ENCODE data around the gene MSI1. TPM values are rescaled to one million over a fixed set of nuclear protein-coding genes. Genes with fewer than 3 reads are reported as not detected.

MSI1 gene
- total and polyA plus RNA-seq, 10 of the 15 experiments (the other 5 are each of a cell fraction or from before 2014, with no cell fraction given): 0.04 TPM; not detected in 9

DNA sequence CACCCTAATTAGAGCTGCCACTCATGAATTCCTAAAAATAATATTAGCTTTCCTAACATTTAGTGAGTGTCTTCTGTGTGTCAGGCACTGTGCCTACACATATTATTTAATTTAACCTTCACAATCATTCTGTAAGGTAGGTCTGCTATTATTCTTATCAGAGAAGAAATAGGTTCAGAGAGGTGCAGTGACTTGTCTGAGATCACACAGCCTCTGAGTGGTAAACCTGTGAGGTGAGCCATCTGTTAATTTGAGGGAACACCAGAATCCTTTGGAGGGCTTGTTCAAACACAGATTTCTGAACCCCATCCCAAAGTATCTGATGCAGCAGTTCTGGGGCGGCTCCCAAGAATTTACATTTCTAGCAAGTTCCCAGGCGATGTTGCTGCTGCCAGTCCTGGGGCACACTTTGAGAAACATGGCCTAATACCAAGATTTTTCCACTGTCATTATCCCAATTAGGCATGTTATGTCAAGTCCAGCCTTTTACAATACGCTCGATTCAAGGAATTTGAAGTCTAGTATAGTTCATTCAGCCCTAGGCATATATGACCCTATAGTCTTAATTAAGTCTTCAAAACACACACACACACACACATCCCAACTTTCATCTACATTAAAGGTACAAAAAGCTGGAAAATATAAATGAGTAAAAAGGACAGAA is 49.1 kb upstream of the MSI1 start:
- ChIA-PET POLR2A (interaction anchor here (0.6 kb wide), 1 partner anchor 39 kb away, joined by 3 read pairs; no protein-coding TSS in a partner anchor), CTCF (interaction anchor here (1.0 to 1.8 kb wide), 2 partner anchors 11 to 12 kb away, joined by 3 to 4 read pairs; no protein-coding TSS in a partner anchor), SMC1A (ENCODE audit: uncharacterized antibody, unreplicated experiment) (interaction anchor here (1.1 kb wide), 1 partner anchor 12 kb away, joined by 3 read pairs; no protein-coding TSS in a partner anchor), RAD21 (ENCODE audit: unreplicated experiment) (no interaction called here)
- Histone ChIP-seq H3K9me3 (replicated peaks; ENCODE audit: control insufficient read depth, insufficient read depth, low read length) (no peaks in the 10 kb centered on the region), H4K20me1 (ENCODE audit: control insufficient read depth, insufficient read depth) (no peaks in the 10 kb centered on the region), H3K4me3 (no peak overlapping the region), H3K36me3 (ENCODE audit: control insufficient read depth in 2 of 2, insufficient read depth in 2 of 2, low read length in 1 of 2) (no peaks in the 10 kb centered on the region), H3K79me2 (ENCODE audit: control insufficient read depth, insufficient read depth, low read length) (no peaks in the 10 kb centered on the region), H3K27me3 (replicated peaks in 1 of 2; ENCODE audit: control insufficient read depth in 2 of 2, insufficient read depth in 2 of 2, low read length in 1 of 2) (no peaks in the 10 kb centered on the region), H3K27ac (ENCODE audit: control insufficient read depth, insufficient read depth) (no peak overlapping the region), H2AFZ (ENCODE audit: control insufficient read depth, low read depth, low read length) (no peak overlapping the region), H3K9ac (ENCODE audit: control insufficient read depth, insufficient read depth, low read length) (no peak overlapping the region), H3K4me1 (ENCODE audit: control insufficient read depth, insufficient read depth, low read length) (no peaks in the 10 kb centered on the region), H3K4me2 (ENCODE audit: control insufficient read depth, insufficient read depth) (no peak overlapping the region)
- in situ Hi-C loops (cut with MboI) (no loop called here), intact Hi-C loops (cut with micrococcal nuclease; ENCODE audit: unreplicated experiment) (no loop called here)
- no peak for DNase-seq (ENCODE audit: low read depth, low spot score)
- no TSS peak for BruUV-seq (replicated peaks)
- TF ChIP-seq, protein P1, sequence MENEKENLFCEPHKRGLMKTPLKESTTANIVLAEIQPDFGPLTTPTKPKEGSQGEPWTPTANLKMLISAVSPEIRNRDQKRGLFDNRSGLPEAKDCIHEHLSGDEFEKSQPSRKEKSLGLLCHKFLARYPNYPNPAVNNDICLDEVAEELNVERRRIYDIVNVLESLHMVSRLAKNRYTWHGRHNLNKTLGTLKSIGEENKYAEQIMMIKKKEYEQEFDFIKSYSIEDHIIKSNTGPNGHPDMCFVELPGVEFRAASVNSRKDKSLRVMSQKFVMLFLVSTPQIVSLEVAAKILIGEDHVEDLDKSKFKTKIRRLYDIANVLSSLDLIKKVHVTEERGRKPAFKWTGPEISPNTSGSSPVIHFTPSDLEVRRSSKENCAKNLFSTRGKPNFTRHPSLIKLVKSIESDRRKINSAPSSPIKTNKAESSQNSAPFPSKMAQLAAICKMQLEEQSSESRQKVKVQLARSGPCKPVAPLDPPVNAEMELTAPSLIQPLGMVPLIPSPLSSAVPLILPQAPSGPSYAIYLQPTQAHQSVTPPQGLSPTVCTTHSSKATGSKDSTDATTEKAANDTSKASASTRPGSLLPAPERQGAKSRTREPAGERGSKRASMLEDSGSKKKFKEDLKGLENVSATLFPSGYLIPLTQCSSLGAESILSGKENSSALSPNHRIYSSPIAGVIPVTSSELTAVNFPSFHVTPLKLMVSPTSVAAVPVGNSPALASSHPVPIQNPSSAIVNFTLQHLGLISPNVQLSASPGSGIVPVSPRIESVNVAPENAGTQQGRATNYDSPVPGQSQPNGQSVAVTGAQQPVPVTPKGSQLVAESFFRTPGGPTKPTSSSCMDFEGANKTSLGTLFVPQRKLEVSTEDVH (IDR thresholded peaks at IDR 0.05; ENCODE audit: low read depth, partially characterized antibody): no peak
- TF ChIP-seq, protein P2, sequence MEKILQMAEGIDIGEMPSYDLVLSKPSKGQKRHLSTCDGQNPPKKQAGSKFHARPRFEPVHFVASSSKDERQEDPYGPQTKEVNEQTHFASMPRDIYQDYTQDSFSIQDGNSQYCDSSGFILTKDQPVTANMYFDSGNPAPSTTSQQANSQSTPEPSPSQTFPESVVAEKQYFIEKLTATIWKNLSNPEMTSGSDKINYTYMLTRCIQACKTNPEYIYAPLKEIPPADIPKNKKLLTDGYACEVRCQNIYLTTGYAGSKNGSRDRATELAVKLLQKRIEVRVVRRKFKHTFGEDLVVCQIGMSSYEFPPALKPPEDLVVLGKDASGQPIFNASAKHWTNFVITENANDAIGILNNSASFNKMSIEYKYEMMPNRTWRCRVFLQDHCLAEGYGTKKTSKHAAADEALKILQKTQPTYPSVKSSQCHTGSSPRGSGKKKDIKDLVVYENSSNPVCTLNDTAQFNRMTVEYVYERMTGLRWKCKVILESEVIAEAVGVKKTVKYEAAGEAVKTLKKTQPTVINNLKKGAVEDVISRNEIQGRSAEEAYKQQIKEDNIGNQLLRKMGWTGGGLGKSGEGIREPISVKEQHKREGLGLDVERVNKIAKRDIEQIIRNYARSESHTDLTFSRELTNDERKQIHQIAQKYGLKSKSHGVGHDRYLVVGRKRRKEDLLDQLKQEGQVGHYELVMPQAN (conservative IDR thresholded peaks at IDR 0.05): no peak
- no peak for TF ChIP-seq MXI1 (IDR thresholded peaks at IDR 0.05; ENCODE audit: low read depth, low read length)
- no peak for TF ChIP-seq IKZF1 (conservative IDR thresholded peaks at IDR 0.05)
- TF ChIP-seq MYC (IDR thresholded peaks at IDR 0.05; ENCODE audit: insufficient read depth, insufficient read length, insufficient replicate concordance, low read length, severe bottlenecking): no peak
- no peak for TF ChIP-seq POLR2AphosphoS2 (IDR thresholded peaks at IDR 0.05; ENCODE audit: low read depth, low read length)
- no peak for TF ChIP-seq ZZZ3 (IDR thresholded peaks at IDR 0.05; ENCODE audit: control insufficient read depth, insufficient read length, low read depth)
- no peak for TF ChIP-seq POLR2A (IDR thresholded peaks at IDR 0.05; ENCODE audit: low read depth, low read length)
- no peak for TF ChIP-seq POLR2AphosphoS5 (IDR thresholded peaks at IDR 0.05; ENCODE audit: low read length)
- TF ChIP-seq CREM (IDR thresholded peaks at IDR 0.05; ENCODE audit: low read depth): no peak
- TF ChIP-seq SPI1 (IDR thresholded peaks at IDR 0.05; ENCODE audit: borderline replicate concordance, insufficient read depth, low read depth, low read length): no peak
- TF ChIP-seq EP300 (IDR thresholded peaks at IDR 0.05; ENCODE audit: borderline replicate concordance in 1 of 2, control insufficient read depth in 1 of 2, low read depth in 2 of 2, low read length in 2 of 2): no peak
- TF ChIP-seq, protein P3, sequence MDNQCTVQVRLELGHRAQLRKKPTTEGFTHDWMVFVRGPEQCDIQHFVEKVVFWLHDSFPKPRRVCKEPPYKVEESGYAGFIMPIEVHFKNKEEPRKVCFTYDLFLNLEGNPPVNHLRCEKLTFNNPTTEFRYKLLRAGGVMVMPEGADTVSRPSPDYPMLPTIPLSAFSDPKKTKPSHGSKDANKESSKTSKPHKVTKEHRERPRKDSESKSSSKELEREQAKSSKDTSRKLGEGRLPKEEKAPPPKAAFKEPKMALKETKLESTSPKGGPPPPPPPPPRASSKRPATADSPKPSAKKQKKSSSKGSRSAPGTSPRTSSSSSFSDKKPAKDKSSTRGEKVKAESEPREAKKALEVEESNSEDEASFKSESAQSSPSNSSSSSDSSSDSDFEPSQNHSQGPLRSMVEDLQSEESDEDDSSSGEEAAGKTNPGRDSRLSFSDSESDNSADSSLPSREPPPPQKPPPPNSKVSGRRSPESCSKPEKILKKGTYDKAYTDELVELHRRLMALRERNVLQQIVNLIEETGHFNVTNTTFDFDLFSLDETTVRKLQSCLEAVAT (IDR thresholded peaks at IDR 0.05): no peak
- no peak for TF ChIP-seq ZNF207 (IDR thresholded peaks at IDR 0.05; ENCODE audit: borderline replicate concordance)
- TF ChIP-seq GABPA (IDR thresholded peaks at IDR 0.05; ENCODE audit: low read depth): no peak
- no peak for TF ChIP-seq MTA3 (IDR thresholded peaks at IDR 0.05; ENCODE audit: borderline replicate concordance, low read length)
- no peak for TF ChIP-seq ASH2L (IDR thresholded peaks at IDR 0.05; ENCODE audit: borderline replicate concordance, low read depth)
- no peak for TF ChIP-seq ZNF622 (IDR thresholded peaks at IDR 0.05)
- no peak for ATAC-seq
- no peak for FAIRE-seq
- WGBS (ENCODE audit: insufficient coverage, insufficient replicate concordance, low lambda C conversion rate, missing lambda C conversion rate): 39% methylated on average over 4 of the region's 4 CpGs

Measured in GM12878 (cell line).